ENCODE results near the gene MAN1A1. TPM values are rescaled to one million over a fixed set of nuclear protein-coding genes. Genes with fewer than 3 reads are reported as not detected.

The MAN1A1 gene
- polyA plus RNA-seq, 3 donors: 11.0 to 20.4 (median 16.1) TPM

DNA sequence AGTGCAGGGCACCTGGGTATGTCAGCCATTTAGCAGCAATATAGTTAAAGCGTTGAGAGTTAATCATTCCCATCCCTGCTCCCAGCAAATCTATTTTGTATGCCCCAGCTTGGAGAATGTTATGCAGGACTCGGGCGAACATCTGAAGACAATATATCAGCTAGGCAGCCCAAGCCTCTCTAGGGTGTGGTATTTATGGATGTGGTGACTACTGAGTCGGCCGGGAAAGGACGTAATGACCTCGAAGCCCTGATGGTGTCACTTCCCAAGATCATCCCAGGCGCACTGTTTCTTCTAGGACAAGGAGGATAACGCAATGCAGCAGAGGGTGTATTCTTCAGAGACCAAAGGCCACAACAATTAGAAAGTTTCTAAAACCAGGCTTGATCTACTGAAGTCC lies 207.5 kb downstream of the MAN1A1 start:
- Mint-ChIP-seq H3K4me1 (peaks cover 41% of the 10 kb centered on the region), H3K4me3 (no peak overlapping the region), H3K36me3 (no peaks in the 10 kb centered on the region), H3K9me3 (no peaks in the 10 kb centered on the region), H3K27ac (no peak overlapping the region), H3K27me3 (ENCODE audit: low read depth in 3 of 3) (no peaks in the 10 kb centered on the region)
- H3K27me3 ChIP-seq (ENCODE audit: control insufficient read depth in 2 of 2, insufficient read depth in 2 of 2, low read length in 2 of 2): no peaks in the 10 kb centered on the region
- no peaks in the 10 kb centered on the region for H3K9me3 ChIP-seq (replicated peaks in 1 of 2; ENCODE audit: control insufficient read depth in 1 of 2, insufficient read depth in 1 of 2, low read length in 2 of 2)
- no peak overlapping the region for H2AFZ ChIP-seq (ENCODE audit: insufficient read depth, low read depth, low read length, poor library complexity, severe bottlenecking)
- peaks cover 36 to 38% of the 10 kb centered on the region in 2 donors for H3K4me1 ChIP-seq (ENCODE audit: control insufficient read depth in 1 of 2, insufficient read depth in 2 of 2, low read length in 2 of 2)
- no peak overlapping the region for H3K4me3 ChIP-seq (replicated peaks in 1 of 3; ENCODE audit: low read depth in 2 of 3, low read length in 3 of 3)
- H3K36me3 ChIP-seq (replicated peaks in 1 of 2; ENCODE audit: control insufficient read depth in 1 of 2, insufficient read depth in 2 of 2, low read length in 2 of 2): no peaks in the 10 kb centered on the region
- no peak overlapping the region for H3K27ac ChIP-seq (ENCODE audit: low read depth in 1 of 2, low read length in 2 of 2)
- no peaks in the 10 kb centered on the region for H3K79me2 ChIP-seq (ENCODE audit: insufficient read depth, low read length)
- H3K4me2 ChIP-seq (replicated peaks; ENCODE audit: extremely low read depth, low read length, poor library complexity, severe bottlenecking): no peak overlapping the region
- WGBS (ENCODE audit: insufficient coverage): no CpG with 5 or more reads among the region's 9 CpGs
- H4K20me1 ChIP-seq (ENCODE audit: insufficient read depth, low read length): no peaks in the 10 kb centered on the region
- no peak overlapping the region for H3K9ac ChIP-seq (ENCODE audit: insufficient read depth, low read length, poor library complexity, severe bottlenecking)
- TF ChIP-seq, protein P1, sequence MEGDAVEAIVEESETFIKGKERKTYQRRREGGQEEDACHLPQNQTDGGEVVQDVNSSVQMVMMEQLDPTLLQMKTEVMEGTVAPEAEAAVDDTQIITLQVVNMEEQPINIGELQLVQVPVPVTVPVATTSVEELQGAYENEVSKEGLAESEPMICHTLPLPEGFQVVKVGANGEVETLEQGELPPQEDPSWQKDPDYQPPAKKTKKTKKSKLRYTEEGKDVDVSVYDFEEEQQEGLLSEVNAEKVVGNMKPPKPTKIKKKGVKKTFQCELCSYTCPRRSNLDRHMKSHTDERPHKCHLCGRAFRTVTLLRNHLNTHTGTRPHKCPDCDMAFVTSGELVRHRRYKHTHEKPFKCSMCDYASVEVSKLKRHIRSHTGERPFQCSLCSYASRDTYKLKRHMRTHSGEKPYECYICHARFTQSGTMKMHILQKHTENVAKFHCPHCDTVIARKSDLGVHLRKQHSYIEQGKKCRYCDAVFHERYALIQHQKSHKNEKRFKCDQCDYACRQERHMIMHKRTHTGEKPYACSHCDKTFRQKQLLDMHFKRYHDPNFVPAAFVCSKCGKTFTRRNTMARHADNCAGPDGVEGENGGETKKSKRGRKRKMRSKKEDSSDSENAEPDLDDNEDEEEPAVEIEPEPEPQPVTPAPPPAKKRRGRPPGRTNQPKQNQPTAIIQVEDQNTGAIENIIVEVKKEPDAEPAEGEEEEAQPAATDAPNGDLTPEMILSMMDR (IDR thresholded peaks at IDR 0.05): no peak
- intact Hi-C loops (cut with micrococcal nuclease): no loop called here
- DNase-seq: no peak

DNA sequence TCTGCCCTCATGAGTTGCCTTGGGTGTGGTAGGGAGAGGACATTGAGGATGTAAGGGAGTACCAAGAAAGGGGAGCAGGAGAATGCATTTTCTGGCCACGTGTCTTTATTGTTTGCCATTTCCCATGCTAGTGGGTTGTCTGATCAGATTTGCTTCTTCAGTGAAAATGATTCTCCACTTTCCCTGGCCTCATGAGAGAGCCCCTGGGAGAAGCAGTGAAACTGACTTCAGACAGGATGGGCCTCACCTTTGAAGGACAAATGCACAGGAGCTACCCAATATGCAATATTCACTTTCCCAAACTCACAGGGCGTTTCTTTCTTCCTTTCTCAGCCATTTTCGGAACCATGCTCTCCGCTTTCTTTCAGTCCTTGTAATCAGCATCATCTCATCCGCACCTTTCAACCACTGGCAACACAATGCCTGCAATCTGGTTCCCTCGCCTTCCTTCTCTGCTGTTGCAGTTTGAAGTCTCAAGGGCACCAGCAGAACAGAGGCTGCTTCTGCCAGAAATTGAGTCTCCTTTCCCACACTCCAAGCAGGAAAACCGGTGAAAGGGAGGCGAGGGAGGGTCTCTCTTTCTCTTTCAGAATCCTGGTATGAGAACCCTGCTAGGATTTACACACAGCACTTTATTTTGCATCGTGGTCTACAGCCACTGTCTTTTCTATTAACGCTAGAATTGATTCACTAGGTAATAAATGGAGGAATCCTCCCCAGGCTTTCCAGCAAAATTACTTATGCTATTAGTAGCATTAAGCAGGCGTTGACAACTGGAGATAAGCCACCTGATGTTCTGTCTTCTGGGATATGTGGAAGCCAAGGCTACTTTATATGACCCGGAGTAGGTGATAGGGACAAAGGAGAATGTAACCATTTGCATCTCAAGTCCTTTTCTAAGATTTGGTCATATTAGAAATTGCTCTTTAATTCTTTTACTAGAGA lies 209.1 kb downstream of the MAN1A1 start:
- no peak overlapping the region for H3K27ac Mint-ChIP-seq
- H3K9me3 Mint-ChIP-seq: no peaks in the 10 kb centered on the region
- 97% methylated on average over 6 of the region's 12 CpGs for WGBS (ENCODE audit: insufficient coverage)
- Histone ChIP-seq H3K9ac (ENCODE audit: insufficient read depth, low read length, poor library complexity, severe bottlenecking) (no peak overlapping the region), H3K4me1 (ENCODE audit: control insufficient read depth in 1 of 2, insufficient read depth in 2 of 2, low read length in 2 of 2) (peaks cover 33 to 35% of the 10 kb centered on the region in 2 donors), H3K4me3 (replicated peaks in 1 of 3; ENCODE audit: low read depth in 2 of 3, low read length in 3 of 3) (no peak overlapping the region), H3K27ac (ENCODE audit: low read depth in 1 of 2, low read length in 2 of 2) (no peak overlapping the region), H3K79me2 (ENCODE audit: insufficient read depth, low read length) (no peaks in the 10 kb centered on the region), H4K20me1 (ENCODE audit: insufficient read depth, low read length) (no peaks in the 10 kb centered on the region), H3K27me3 (ENCODE audit: control insufficient read depth in 2 of 2, insufficient read depth in 2 of 2, low read length in 2 of 2) (no peaks in the 10 kb centered on the region), H3K36me3 (replicated peaks in 1 of 2; ENCODE audit: control insufficient read depth in 1 of 2, insufficient read depth in 2 of 2, low read length in 2 of 2) (no peaks in the 10 kb centered on the region), H3K9me3 (replicated peaks in 1 of 2; ENCODE audit: control insufficient read depth in 1 of 2, insufficient read depth in 1 of 2, low read length in 2 of 2) (no peaks in the 10 kb centered on the region), H3K4me2 (replicated peaks; ENCODE audit: extremely low read depth, low read length, poor library complexity, severe bottlenecking) (no peak overlapping the region), H2AFZ (ENCODE audit: insufficient read depth, low read depth, low read length, poor library complexity, severe bottlenecking) (peak overlapping the region; percentile 3)
- no peaks in the 10 kb centered on the region for H3K27me3 Mint-ChIP-seq (ENCODE audit: low read depth in 3 of 3)
- TF ChIP-seq, protein P1 (IDR thresholded peaks at IDR 0.05): no peak
- no peak overlapping the region for H3K4me3 Mint-ChIP-seq
- no peak for DNase-seq
- intact Hi-C loops (cut with micrococcal nuclease): no loop called here
- peaks cover 34% of the 10 kb centered on the region for H3K4me1 Mint-ChIP-seq
- H3K36me3 Mint-ChIP-seq: no peaks in the 10 kb centered on the region

All from CD14-positive monocyte (primary cell).